ENCODE measurements around the gene MT1A. TPM values are rescaled to one million over a fixed set of nuclear protein-coding genes. Genes with fewer than 3 reads are reported as not detected.
"Not testable (repeated sequence)": the region's sequence is repeated elsewhere in the genome, so short reads cannot be mapped to it uniquely, and the experiment has no call there.

Gene MT1A
- total and polyA plus RNA-seq, 4 donors: 1.1 to 438 (median 51.5) TPM

GRCh38 chr16:56620339-56620897 is 18.0 kb upstream of the MT1A start:
- peaks cover 0 to 45% (median 12%) of the 10 kb centered on the region in 3 donors for H3K27me3 ChIP-seq (ENCODE audit: control insufficient read depth in 3 of 3, insufficient read depth in 3 of 3, low read length in 2 of 3)
- DNase-seq (no peak), ATAC-seq (ENCODE audit: insufficient read depth, low FRiP score) (no peak)
- no peak overlapping the region for H3K9ac ChIP-seq (ENCODE audit: insufficient read depth in 1 of 2, low read length in 2 of 2)
- H3K36me3 ChIP-seq (ENCODE audit: control insufficient read depth in 4 of 4, insufficient read depth in 4 of 4, low read length in 4 of 4): no peaks in the 10 kb centered on the region
- peaks cover 0 to 2% (median 0%) of the 10 kb centered on the region in 4 donors for H3K9me3 ChIP-seq (ENCODE audit: control insufficient read depth in 4 of 4, insufficient read depth in 3 of 4, low read length in 3 of 4)
- peaks cover 0 to 18% (median 7%) of the 10 kb centered on the region in 5 donors for H3K4me1 ChIP-seq (ENCODE audit: control insufficient read depth in 5 of 5, insufficient read depth in 5 of 5, low read length in 5 of 5)
- no peak overlapping the region for H3K27ac ChIP-seq (ENCODE audit: low read depth in 1 of 2, low read length in 1 of 2)
- TF ChIP-seq CTCF (IDR thresholded peaks at IDR 0.05; ENCODE audit: control extremely low read depth, extremely low read depth): no peak
- WGBS, 2 donors: 78 to 90% methylated on average over 8 of the region's 8 CpGs
- no peak overlapping the region for H3K4me3 ChIP-seq

DNA sequence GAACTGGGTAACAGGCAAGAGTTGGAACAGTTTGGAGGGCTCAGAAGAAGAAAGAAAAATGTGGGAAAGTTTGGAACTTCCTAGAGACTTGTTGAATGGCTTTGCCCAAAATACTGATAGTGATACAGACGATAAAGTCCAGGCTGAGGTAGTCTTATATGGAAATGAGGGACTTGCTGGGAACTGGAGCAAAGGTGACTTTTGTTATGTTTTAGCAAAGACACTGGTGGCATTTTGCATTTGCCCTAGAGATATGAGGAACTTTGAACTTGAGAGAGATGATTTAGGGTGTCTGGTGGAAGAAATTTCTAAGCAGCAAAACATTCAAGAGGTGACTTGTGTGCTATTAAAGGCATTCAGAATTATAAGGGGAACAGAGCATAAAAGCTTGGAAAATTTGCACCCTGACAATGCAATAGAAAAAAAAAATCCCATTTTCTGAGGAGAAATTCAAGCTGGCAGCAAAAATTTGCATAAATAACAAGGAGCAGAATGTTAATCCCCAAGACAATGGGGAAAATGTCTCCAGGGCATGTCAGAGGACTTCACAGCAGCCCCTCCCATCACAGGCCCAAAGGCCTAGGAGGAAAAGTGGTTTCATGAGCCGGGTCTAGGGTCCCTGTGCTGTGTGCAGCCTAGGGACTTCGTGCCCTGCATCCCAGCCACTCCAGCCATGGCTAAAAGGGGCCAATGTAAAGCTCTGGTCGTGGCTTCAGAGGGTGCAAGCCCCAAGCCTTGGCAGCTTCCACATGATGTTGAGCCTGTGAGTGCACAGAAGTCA is 16.6 kb upstream of the MT1A start:
- H3K9ac ChIP-seq (ENCODE audit: insufficient read depth in 1 of 2, low read length in 2 of 2); H3K4me3 ChIP-seq; H3K9me3 ChIP-seq (ENCODE audit: control insufficient read depth in 4 of 4, insufficient read depth in 3 of 4, low read length in 3 of 4); DNase-seq; H3K36me3 ChIP-seq (ENCODE audit: control insufficient read depth in 4 of 4, insufficient read depth in 4 of 4, low read length in 4 of 4); ATAC-seq (ENCODE audit: insufficient read depth, low FRiP score); H3K27ac ChIP-seq (ENCODE audit: low read depth in 1 of 2, low read length in 1 of 2): not testable (repeated sequence)
- 83 to 94% methylated on average over 4 of the region's 4 CpGs for WGBS, 2 donors
- Histone ChIP-seq H3K27me3 (ENCODE audit: control insufficient read depth in 3 of 3, insufficient read depth in 3 of 3, low read length in 2 of 3) (peaks cover 0 to 43% (median 16%) of the 10 kb centered on the region in 3 donors), H3K4me1 (ENCODE audit: control insufficient read depth in 5 of 5, insufficient read depth in 5 of 5, low read length in 5 of 5) (peaks cover 0 to 25% (median 7%) of the 10 kb centered on the region in 5 donors)

DNA sequence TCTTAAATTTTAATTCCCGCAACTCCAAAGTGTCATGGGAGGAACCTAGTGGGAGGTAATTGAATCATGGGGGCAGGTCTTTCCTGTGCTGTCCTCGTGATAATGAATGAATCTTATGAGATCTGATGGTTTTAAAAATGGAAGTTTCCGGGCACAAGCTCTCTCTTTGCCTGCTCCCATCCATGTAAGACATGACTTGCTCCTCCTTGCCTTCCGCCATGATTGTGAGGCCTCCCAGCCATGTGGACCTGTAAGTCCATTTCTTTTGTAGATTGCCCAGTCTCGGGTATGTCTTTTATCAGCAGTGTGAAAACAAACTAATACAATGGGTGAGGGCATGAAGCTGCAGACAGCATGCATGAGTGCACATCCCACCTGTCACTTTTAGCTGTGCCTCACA is 15.3 kb upstream of the MT1A start:
- DNase-seq; ATAC-seq (ENCODE audit: insufficient read depth, low FRiP score); H3K9ac ChIP-seq (ENCODE audit: insufficient read depth in 1 of 2, low read length in 2 of 2); H3K9me3 ChIP-seq (ENCODE audit: control insufficient read depth in 4 of 4, insufficient read depth in 3 of 4, low read length in 3 of 4); H3K4me3 ChIP-seq; H3K27ac ChIP-seq (ENCODE audit: low read depth in 1 of 2, low read length in 1 of 2); H3K36me3 ChIP-seq (ENCODE audit: control insufficient read depth in 4 of 4, insufficient read depth in 4 of 4, low read length in 4 of 4): not testable (repeated sequence)
- peaks cover 0 to 15% (median 0%) of the 10 kb centered on the region in 5 donors for H3K4me1 ChIP-seq (ENCODE audit: control insufficient read depth in 5 of 5, insufficient read depth in 5 of 5, low read length in 5 of 5)
- peaks cover 0 to 34% (median 17%) of the 10 kb centered on the region in 3 donors for H3K27me3 ChIP-seq (ENCODE audit: control insufficient read depth in 3 of 3, insufficient read depth in 3 of 3, low read length in 2 of 3)
- WGBS, 2 donors: 91 to 96% methylated on average over 5 of the region's 5 CpGs

- ATAC-seq (ENCODE audit: insufficient read depth, low FRiP score): no peak
- Histone ChIP-seq H3K9me3 (ENCODE audit: control insufficient read depth in 4 of 4, insufficient read depth in 3 of 4, low read length in 3 of 4) (no peaks in the 10 kb centered on the region), H3K27me3 (ENCODE audit: control insufficient read depth in 3 of 3, insufficient read depth in 3 of 3, low read length in 2 of 3) (peaks cover 0 to 31% (median 17%) of the 10 kb centered on the region in 3 donors), H3K4me1 (ENCODE audit: control insufficient read depth in 5 of 5, insufficient read depth in 5 of 5, low read length in 5 of 5) (peaks cover 0 to 13% (median 0%) of the 10 kb centered on the region in 5 donors), H3K9ac (ENCODE audit: insufficient read depth in 1 of 2, low read length in 2 of 2) (no peak overlapping the region), H3K4me3 (no peak overlapping the region), H3K27ac (ENCODE audit: low read depth in 1 of 2, low read length in 1 of 2) (no peak overlapping the region), H3K36me3 (ENCODE audit: control insufficient read depth in 4 of 4, insufficient read depth in 4 of 4, low read length in 4 of 4) (no peaks in the 10 kb centered on the region)
- WGBS, 2 donors: 96 to 98% methylated on average over 2 of the region's 2 CpGs
- DNase-seq: no peak
- no peak for TF ChIP-seq CTCF (IDR thresholded peaks at IDR 0.05; ENCODE audit: control extremely low read depth, extremely low read depth)
Observed at GRCh38 chr16:56623637-56624036, 14.8 kb upstream of the MT1A start.
